Stimulated activated CD4-positive, alpha-beta T cell treated with anti-CD3 and anti-CD28 coated beads, Interleukin-12 subunit alpha, Interleukin-12 subunit beta, amount 100 ng/mL, for 48 hours (primary cell): ENCODE data around the gene CAMK2A.

Experiments used
- DNase-seq, 3 donors: peaks; one replicate each; pipeline ENCODE4 v3.0.0-alpha.2; 2020; ENCODE audit warnings: low read depth in 2 of 3, low spot score in 1 of 3

Gene CAMK2A

GRCh38 chr5:150189326-150189725, 100.2 kb downstream of the CAMK2A start:
- no peak for DNase-seq

- DNase-seq, result no peak
Measured at GRCh38 chr5:150188146-150188842, 101.3 kb downstream of the CAMK2A start.

- no peak for DNase-seq
Measured at GRCh38 chr5:150186897-150187296, 102.7 kb downstream of the CAMK2A start.

- DNase-seq, result no peak
Measured at GRCh38 chr5:150186137-150186536, 103.4 kb downstream of the CAMK2A start.

GRCh38 chr5:150184990-150185912, 104.3 kb downstream of the CAMK2A start:
- no peak for DNase-seq

GRCh38 chr5:150184006-150184405, 105.6 kb downstream of the CAMK2A start:
- DNase-seq, result no peak

- DNase-seq, result no peak
Measured at GRCh38 chr5:150183436-150183835, 106.1 kb downstream of the CAMK2A start.

- DNase-seq, result no peak
Measured at GRCh38 chr5:150182774-150183173, 106.8 kb downstream of the CAMK2A start.

GRCh38 chr5:150181766-150182545, 107.6 kb downstream of the CAMK2A start:
- no peak for DNase-seq

- DNase-seq, result no peak
Measured at GRCh38 chr5:150181027-150181426, 108.5 kb downstream of the CAMK2A start.

- no peak for DNase-seq
Measured at GRCh38 chr5:150180241-150181026, 109.1 kb downstream of the CAMK2A start.

GRCh38 chr5:150179019-150179620, 110.5 kb downstream of the CAMK2A start:
- no peak for DNase-seq

- no peak for DNase-seq
Measured at GRCh38 chr5:150178262-150178661, 111.3 kb downstream of the CAMK2A start.

- no peak for DNase-seq
Measured at GRCh38 chr5:150177721-150178120, 111.9 kb downstream of the CAMK2A start.

GRCh38 chr5:150176745-150177477, 112.7 kb downstream of the CAMK2A start:
- no peak for DNase-seq

- DNase-seq, result no peak
Measured at GRCh38 chr5:150175536-150175935, 114.0 kb downstream of the CAMK2A start.

- no peak for DNase-seq
Measured at GRCh38 chr5:150175076-150175475, 114.5 kb downstream of the CAMK2A start.

- no peak for DNase-seq
Measured at GRCh38 chr5:150174285-150174684, 115.3 kb downstream of the CAMK2A start.

- no peak for DNase-seq
Measured at GRCh38 chr5:150173161-150173560, 116.4 kb downstream of the CAMK2A start.

- DNase-seq, result no peak
Measured at GRCh38 chr5:150172556-150172955, 117.0 kb downstream of the CAMK2A start.
